ENCODE results near the gene BCLAF3.

BCLAF3 gene

DNA sequence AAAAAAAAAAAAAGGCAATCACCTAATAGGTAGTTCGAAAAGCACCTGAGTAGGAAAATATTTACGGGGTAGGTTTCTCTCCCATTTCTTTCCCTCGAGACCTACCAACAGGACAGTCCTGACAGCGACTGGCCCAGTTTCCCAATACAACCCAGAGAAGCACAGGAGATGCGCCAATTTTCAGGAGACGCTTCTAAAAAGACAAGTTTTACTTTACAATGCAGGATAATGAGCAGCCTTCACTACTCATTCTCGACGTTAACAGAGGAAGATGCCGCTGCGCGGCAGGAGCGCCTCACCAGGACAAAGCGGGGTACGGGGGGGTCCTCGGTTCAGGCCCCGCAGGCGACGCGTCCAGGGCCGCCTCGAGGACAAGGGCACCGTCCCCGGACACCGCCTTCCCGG lies 708 bp downstream of the BCLAF3 start:
- TF ChIP-seq, protein P1, sequence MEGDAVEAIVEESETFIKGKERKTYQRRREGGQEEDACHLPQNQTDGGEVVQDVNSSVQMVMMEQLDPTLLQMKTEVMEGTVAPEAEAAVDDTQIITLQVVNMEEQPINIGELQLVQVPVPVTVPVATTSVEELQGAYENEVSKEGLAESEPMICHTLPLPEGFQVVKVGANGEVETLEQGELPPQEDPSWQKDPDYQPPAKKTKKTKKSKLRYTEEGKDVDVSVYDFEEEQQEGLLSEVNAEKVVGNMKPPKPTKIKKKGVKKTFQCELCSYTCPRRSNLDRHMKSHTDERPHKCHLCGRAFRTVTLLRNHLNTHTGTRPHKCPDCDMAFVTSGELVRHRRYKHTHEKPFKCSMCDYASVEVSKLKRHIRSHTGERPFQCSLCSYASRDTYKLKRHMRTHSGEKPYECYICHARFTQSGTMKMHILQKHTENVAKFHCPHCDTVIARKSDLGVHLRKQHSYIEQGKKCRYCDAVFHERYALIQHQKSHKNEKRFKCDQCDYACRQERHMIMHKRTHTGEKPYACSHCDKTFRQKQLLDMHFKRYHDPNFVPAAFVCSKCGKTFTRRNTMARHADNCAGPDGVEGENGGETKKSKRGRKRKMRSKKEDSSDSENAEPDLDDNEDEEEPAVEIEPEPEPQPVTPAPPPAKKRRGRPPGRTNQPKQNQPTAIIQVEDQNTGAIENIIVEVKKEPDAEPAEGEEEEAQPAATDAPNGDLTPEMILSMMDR (IDR thresholded peaks at IDR 0.05), result no peak
- Histone ChIP-seq H3K9me3 (no peaks in the 10 kb centered on the region), H3K4me1 (no peaks in the 10 kb centered on the region), H3K27ac (peak overlapping the region; percentile 70 to 80), H3K36me3 (no peaks in the 10 kb centered on the region), H3K27me3 (no peaks in the 10 kb centered on the region), H3K4me3 (peak overlapping the region; percentile 83 to 86)
- peak in 1 of 2 donors; percentile 57 for DNase-seq
- intact Hi-C loops (cut with DNase I; ENCODE audit: low total_unique reads), result no loop called here

- no peaks in the 10 kb centered on the region for H3K9me3 ChIP-seq
- no peak for DNase-seq
- no peaks in the 10 kb centered on the region for H3K36me3 ChIP-seq
- H3K27me3 ChIP-seq, result no peaks in the 10 kb centered on the region
- H3K4me3 ChIP-seq, result no peak overlapping the region
- no peaks in the 10 kb centered on the region for H3K4me1 ChIP-seq
- TF ChIP-seq, protein P1 (IDR thresholded peaks at IDR 0.05), result no peak
- intact Hi-C loops (cut with DNase I; ENCODE audit: low total_unique reads), result loop anchor here (10.0 kb wide), 1 partner anchor 83 kb away; no protein-coding TSS in a partner anchor
- no peak overlapping the region for H3K27ac ChIP-seq
These were observed 3.0 kb downstream of the BCLAF3 start for GRCh38 chrX:19987856-19988255.

DNA sequence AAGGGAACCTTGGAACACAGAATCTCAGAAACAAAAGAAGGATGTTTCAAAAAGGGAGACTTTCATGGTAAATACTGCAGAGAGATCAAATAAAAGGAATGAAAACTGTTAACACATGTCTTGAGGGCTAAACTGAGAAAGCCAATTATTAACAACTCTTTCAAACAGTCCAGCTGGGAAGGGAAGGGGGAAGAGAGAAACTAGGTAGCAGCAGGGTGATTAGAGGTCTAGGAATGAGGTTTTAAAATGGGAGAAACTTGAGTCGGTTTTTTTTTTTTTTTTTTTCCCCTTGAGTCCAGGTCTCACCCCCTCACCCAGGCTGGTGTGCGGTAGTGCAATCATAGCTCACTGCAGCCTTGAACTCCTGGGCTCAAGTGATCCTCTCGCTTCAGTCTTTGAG lies 4.3 kb downstream of the BCLAF3 start:
- DNase-seq, result no peak
- H3K27me3 ChIP-seq, result no peaks in the 10 kb centered on the region
- H3K4me1 ChIP-seq, result peaks cover 0 to 7% (median 0%) of the 10 kb centered on the region in 4 donors
- no peaks in the 10 kb centered on the region for H3K9me3 ChIP-seq
- intact Hi-C loops (cut with DNase I; ENCODE audit: low total_unique reads), result loop anchor here (10.0 kb wide), 1 partner anchor 82 kb away; no protein-coding TSS in a partner anchor
- H3K27ac ChIP-seq, result no peak overlapping the region
- no peak overlapping the region for H3K4me3 ChIP-seq
- no peaks in the 10 kb centered on the region for H3K36me3 ChIP-seq
- TF ChIP-seq, protein P1 (IDR thresholded peaks at IDR 0.05), result no peak

DNA sequence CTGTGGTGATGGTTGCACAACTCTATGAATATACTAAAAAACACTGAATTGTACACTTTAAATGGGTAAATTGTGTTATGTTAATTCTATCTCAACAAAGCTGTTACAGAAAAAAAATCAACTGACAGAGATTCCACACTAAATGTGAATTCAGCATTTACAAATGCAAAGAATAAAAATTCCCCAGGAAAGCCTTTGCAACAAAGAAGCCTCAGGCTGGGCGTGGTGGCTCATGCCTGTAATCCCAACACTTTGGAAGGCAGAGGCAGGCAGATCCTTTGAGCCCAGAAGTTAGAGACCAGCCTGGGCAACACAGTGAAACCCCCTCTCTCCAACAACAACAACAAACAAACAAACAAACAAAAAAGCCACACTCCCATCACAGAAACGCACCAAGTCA lies 8.9 kb downstream of the BCLAF3 start:
- TF ChIP-seq, protein P1 (IDR thresholded peaks at IDR 0.05), result no peak
- Histone ChIP-seq H3K27me3 (no peaks in the 10 kb centered on the region), H3K36me3 (peaks cover 0 to 8% (median 0%) of the 10 kb centered on the region in 3 donors), H3K4me3 (no peak overlapping the region), H3K27ac (no peak overlapping the region), H3K9me3 (peaks cover 0 to 3% (median 0%) of the 10 kb centered on the region in 3 donors), H3K4me1 (peaks cover 0 to 8% (median 0%) of the 10 kb centered on the region in 4 donors)
- intact Hi-C loops (cut with DNase I; ENCODE audit: low total_unique reads), result loop anchor here (10.0 kb wide), 1 partner anchor 77 kb away; no protein-coding TSS in a partner anchor
- no peak for DNase-seq

DNA sequence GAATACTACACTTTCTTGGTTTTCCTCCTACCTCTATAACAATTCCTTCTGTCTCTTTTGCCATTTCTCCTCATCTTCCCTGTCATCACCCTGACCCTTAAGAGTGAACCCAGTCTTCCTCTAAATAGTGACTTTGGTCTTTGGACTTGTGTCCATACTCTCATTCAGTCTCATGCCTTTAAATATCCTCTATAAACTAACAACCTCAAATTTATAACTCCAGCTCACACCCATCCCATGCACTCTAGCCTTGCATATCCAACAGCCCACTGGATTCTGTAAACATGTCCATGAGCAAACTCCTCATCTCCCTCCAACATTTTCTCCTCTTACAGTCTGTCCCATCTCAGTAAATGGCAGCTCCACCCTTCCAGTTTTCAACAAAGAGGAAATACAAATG lies 15.0 kb downstream of the BCLAF3 start:
- no peak overlapping the region for H3K4me3 ChIP-seq
- intact Hi-C loops (cut with DNase I; ENCODE audit: low total_unique reads), result no loop called here
- peaks cover 0 to 4% (median 0%) of the 10 kb centered on the region in 3 donors for H3K9me3 ChIP-seq
- no peak overlapping the region for H3K27ac ChIP-seq
- TF ChIP-seq, protein P1 (IDR thresholded peaks at IDR 0.05), result no peak
- H3K27me3 ChIP-seq, result no peaks in the 10 kb centered on the region
- peaks cover 0 to 8% (median 0%) of the 10 kb centered on the region in 3 donors for H3K36me3 ChIP-seq
- no peaks in the 10 kb centered on the region for H3K4me1 ChIP-seq
- no peak for DNase-seq

GRCh38 chrX:19972984-19973383 lies 17.9 kb downstream of the BCLAF3 start:
- intact Hi-C loops (cut with DNase I; ENCODE audit: low total_unique reads), result no loop called here
- DNase-seq, result no peak
- no peaks in the 10 kb centered on the region for H3K27me3 ChIP-seq

More at GRCh38 chrX:19972984-19973383, 17.9 kb downstream of the BCLAF3 start:
- Histone ChIP-seq H3K36me3 (peaks cover 0 to 8% (median 0%) of the 10 kb centered on the region in 3 donors), H3K27ac (no peak overlapping the region), H3K4me3 (no peak overlapping the region), H3K4me1 (no peaks in the 10 kb centered on the region), H3K9me3 (peaks cover 0 to 4% (median 0%) of the 10 kb centered on the region in 3 donors)
- TF ChIP-seq, protein P1 (IDR thresholded peaks at IDR 0.05), result no peak

All from tibial artery (tissue), 4 donors.